GM19328 (cell line): ENCODE data around the gene ESR1.

Experiments
- ATAC-seq: cut with Tn5 transposase; IDR thresholded peaks from one replicate; pipeline ENCODE4 v1.9.1; 2021; ENCODE audit warnings: mild to moderate bottlenecking, moderate library complexity; ENCODE audit not compliant: unreplicated experiment

The ESR1 gene

DNA sequence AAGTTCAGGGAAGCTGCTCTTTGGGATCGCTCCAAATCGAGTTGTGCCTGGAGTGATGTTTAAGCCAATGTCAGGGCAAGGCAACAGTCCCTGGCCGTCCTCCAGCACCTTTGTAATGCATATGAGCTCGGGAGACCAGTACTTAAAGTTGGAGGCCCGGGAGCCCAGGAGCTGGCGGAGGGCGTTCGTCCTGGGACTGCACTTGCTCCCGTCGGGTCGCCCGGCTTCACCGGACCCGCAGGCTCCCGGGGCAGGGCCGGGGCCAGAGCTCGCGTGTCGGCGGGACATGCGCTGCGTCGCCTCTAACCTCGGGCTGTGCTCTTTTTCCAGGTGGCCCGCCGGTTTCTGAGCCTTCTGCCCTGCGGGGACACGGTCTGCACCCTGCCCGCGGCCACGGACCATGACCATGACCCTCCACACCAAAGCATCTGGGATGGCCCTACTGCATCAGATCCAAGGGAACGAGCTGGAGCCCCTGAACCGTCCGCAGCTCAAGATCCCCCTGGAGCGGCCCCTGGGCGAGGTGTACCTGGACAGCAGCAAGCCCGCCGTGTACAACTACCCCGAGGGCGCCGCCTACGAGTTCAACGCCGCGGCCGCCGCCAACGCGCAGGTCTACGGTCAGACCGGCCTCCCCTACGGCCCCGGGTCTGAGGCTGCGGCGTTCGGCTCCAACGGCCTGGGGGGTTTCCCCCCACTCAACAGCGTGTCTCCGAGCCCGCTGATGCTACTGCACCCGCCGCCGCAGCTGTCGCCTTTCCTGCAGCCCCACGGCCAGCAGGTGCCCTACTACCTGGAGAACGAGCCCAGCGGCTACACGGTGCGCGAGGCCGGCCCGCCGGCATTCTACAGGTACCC lies at the start of gene ESR1:
Gene ESR1 (plus strand): TSS at position 170 of the 858 bp plus-strand sequence. CDS start 231 bp downstream, at position 401.
- no peak for ATAC-seq

GRCh38 chr6:151760486-151760885 lies 47.0 kb upstream of the ESR1 start:
- no peak for ATAC-seq

DNA sequence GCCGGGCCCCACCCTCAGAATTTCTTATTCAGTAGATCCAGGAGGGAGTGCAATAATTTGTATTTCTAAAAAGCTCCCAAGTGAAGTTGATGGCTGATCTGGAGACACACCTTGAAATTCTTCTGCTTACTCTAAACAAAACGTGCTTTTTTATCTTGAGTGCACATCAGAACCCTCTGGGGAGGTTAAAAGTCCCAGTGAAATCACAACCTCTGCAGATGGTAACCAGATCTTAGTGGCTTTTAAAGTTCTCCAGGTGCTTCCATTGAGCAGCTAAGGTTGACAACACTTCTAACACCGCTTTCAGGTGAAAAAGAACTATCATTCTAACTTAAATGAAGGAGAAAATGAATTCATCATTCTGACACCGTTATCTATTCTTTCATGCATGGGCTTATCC lies 45.6 kb upstream of the ESR1 start:
- no peak for ATAC-seq

- ATAC-seq = no peak
Observed at GRCh38 chr6:151762817-151763216, 44.7 kb upstream of the ESR1 start.

DNA sequence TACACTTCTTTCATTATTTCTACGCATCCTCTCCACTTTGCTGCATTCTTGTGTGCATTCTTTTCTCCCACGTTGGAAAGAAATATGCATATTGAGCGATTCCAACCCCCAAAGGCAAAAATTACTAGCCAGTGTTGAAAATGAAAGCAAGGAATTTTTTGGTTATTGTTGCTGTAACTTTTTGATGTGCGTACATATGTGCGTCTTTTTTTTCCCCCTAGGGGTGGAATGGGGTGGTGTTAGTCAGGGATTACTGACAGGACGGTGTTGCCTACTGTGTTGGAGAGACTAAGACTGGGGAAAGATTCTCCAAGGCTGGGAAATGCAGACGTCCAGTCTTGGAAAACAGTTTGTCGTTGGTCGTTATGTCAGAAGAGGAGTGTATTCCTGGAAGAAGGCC lies 44.2 kb upstream of the ESR1 start:
- ATAC-seq = no peak

DNA sequence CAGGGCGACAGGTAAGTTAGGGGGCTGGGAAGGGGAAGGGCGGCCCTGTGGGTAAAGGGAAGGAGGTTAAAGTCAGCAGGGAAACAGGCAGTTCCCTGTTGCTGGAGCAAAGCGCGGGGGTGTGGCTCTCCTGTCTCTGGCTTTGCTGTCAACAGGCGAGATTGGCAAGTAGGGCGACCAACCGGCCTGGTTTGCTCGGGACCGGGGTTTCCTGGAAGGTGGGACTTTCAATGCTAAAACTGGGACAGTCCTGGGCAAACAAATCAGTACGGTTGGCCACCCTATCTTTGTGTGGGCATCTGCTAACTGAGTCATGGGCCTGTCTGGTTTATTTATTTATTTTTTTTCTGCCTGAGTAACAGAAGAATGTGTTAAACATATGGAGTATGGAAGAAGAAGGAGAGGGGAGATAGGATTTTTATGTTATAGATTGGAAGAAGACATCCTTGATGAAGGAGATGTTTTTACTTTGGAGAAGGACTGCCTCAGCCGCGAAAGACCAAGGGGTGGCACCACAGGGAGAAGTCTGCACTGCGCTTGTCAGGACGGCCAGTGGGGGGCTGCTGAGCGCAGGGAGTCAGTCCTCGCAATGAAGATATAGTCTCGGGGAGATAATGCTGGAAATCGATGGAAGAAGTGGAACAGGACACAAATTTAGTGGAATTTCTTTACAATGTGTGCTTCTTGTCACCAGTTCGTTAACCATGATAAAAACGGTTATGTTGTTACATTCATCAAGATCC lies 43.4 kb upstream of the ESR1 start:
- no peak for ATAC-seq

- ATAC-seq = peak; percentile 68
Observed at GRCh38 chr6:151765444-151765886, 42.0 kb upstream of the ESR1 start.

GRCh38 chr6:151772446-151772845 lies 35.0 kb upstream of the ESR1 start:
- ATAC-seq = no peak

DNA sequence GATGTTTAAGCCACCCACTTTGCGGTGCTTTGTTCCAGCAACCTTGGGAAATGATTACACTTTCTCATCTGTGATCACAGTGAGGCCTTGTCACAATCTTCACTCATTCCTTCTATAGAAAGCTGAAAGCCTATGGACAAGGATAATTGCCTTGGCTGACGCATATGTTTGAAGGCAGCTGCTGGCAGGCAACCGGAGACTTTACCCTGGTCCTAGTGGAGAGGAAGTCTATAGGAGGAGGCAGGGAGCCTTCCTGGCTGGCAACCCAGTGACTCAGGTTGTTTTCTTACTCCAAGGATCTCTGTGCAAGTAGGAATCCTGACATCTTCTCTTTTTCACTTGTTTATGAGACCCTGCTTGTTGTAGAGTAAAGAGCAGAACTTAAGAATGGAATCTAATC lies 34.1 kb upstream of the ESR1 start:
- no peak for ATAC-seq

- ATAC-seq = no peak
Observed at GRCh38 chr6:151782560-151782959, 24.9 kb upstream of the ESR1 start.

- no peak for ATAC-seq
Observed at GRCh38 chr6:151783692-151784091, 23.8 kb upstream of the ESR1 start.

- ATAC-seq = no peak
Observed at GRCh38 chr6:151784441-151785214, 22.9 kb upstream of the ESR1 start.

GRCh38 chr6:151796842-151797530 lies 10.5 kb upstream of the ESR1 start:
- no peak for ATAC-seq

GRCh38 chr6:151803743-151804142 lies 3.7 kb upstream of the ESR1 start:
- ATAC-seq = no peak

DNA sequence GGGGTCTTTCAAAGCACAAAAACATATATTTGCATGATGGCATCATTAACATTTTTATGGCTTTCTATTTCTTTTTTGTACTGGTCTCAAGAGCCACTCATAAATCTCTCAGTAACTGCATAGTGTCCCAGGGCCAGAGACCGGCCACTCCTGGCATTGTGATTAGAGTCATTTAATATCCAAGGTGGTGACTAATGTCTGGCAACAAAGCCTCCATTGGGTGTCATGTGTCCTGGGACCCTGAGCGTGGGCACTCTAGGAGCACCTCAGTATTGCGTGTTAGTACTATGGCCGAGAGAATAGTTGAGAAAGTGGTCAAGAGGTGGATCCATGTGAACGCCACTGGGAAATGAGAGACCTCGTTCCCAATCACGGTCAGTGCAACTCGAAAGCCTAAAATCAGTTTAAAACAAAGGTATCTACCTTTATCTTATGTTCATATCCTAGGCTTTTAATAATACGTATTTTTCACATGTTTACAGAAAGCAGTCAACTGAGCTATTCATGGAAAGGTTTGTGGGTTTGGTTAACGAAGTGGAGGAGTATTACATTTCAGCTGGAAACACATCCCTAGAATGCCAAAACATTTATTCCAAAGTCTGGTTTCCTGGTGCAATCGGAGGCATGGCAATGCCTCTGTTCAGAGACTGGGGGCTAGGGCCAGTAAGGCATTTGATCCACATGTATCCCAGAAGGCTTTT lies 2.7 kb upstream of the ESR1 start:
- no peak for ATAC-seq

DNA sequence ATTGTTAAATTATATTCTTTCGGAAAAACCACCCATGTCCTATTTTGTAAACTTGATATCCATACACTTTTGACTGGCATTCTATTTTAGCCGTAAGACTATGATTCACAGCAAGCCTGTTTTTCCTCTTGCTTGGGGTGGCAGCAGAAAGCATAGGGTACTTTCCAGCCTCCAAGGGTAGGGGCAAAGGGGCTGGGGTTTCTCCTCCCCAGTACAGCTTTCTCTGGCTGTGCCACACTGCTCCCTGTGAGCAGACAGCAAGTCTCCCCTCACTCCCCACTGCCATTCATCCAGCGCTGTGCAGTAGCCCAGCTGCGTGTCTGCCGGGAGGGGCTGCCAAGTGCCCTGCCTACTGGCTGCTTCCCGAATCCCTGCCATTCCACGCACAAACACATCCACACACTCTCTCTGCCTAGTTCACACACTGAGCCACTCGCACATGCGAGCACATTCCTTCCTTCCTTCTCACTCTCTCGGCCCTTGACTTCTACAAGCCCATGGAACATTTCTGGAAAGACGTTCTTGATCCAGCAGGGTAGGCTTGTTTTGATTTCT lies 2.1 kb upstream of the ESR1 start:
- no peak for ATAC-seq

DNA sequence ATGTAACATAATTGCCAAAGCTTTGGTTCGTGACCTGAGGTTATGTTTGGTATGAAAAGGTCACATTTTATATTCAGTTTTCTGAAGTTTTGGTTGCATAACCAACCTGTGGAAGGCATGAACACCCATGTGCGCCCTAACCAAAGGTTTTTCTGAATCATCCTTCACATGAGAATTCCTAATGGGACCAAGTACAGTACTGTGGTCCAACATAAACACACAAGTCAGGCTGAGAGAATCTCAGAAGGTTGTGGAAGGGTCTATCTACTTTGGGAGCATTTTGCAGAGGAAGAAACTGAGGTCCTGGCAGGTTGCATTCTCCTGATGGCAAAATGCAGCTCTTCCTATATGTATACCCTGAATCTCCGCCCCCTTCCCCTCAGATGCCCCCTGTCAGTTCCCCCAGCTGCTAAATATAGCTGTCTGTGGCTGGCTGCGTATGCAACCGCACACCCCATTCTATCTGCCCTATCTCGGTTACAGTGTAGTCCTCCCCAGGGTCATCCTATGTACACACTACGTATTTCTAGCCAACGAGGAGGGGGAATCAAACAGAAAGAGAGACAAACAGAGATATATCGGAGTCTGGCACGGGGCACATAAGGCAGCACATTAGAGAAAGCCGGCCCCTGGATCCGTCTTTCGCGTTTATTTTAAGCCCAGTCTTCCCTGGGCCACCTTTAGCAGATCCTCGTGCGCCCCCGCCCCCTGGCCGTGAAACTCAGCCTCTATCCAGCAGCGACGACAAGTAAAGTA lies 547 bp upstream of the ESR1 start:
- no peak for ATAC-seq

DNA sequence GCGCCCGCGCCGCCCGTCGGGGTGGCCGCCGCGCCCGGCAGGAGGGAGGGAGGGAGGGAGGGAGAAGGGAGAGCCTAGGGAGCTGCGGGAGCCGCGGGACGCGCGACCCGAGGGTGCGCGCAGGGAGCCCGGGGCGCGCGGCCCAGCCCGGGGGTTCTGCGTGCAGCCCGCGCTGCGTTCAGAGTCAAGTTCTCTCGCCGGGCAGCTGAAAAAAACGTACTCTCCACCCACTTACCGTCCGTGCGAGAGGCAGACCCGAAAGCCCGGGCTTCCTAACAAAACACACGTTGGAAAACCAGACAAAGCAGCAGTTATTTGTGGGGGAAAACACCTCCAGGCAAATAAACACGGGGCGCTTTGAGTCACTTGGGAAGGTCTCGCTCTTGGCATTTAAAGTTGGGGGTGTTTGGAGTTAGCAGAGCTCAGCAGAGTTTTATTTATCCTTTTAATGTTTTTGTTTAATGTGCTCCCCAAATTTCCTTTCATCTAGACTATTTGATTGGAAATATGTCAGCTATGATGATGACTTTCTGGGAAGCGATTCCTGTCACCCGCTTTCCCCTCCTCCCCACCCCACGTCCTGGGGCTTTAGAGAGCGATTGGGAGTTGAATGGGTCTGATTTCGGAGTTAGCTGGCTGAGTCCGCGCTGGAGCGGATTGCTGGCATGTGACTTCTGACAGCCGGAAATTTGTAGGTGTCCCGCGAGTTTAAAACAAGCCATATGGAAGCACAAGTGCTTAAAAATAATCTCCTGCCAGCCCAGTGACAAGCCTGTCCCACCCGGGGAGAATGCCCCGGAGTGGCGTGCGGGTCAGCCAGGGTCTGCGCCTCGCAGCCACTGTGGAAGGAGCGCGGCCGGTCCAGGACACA lies 1.1 kb downstream of the ESR1 start:
- no peak for ATAC-seq
